ENCODE results near the gene EMID1.

DNA sequence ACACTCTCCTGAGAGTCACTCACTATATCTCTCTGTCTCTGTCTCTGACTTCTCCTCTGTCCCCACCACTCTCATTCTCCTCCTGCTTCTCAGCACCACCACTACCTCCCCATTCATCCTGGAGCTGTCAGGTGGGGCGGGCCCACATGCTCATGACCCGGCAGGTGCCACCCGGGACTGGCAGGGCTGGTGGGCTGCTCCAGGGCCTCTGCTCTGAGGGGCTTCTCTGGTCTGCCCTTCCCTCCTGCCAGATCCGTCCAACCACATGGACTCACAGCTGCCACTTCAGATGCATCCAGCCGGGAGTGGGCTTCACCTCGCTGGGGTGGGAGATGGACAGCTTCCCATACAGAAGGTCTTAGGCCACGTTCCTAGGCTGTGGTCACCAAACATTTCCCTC lies 4.8 kb upstream of the EMID1 start:
- TF ChIP-seq, protein P1, sequence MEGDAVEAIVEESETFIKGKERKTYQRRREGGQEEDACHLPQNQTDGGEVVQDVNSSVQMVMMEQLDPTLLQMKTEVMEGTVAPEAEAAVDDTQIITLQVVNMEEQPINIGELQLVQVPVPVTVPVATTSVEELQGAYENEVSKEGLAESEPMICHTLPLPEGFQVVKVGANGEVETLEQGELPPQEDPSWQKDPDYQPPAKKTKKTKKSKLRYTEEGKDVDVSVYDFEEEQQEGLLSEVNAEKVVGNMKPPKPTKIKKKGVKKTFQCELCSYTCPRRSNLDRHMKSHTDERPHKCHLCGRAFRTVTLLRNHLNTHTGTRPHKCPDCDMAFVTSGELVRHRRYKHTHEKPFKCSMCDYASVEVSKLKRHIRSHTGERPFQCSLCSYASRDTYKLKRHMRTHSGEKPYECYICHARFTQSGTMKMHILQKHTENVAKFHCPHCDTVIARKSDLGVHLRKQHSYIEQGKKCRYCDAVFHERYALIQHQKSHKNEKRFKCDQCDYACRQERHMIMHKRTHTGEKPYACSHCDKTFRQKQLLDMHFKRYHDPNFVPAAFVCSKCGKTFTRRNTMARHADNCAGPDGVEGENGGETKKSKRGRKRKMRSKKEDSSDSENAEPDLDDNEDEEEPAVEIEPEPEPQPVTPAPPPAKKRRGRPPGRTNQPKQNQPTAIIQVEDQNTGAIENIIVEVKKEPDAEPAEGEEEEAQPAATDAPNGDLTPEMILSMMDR (IDR thresholded peaks at IDR 0.05): no peak
- no peak for TF ChIP-seq CREB1 (CRISPR knock-in tag; IDR thresholded peaks at IDR 0.05)
- TF ChIP-seq E2F4 (CRISPR knock-in tag; IDR thresholded peaks at IDR 0.05; ENCODE audit: borderline replicate concordance, low read depth): no peak
- TF ChIP-seq ZNF423 (CRISPR knock-in tag; IDR thresholded peaks at IDR 0.05): no peak
- TF ChIP-seq, protein P2, sequence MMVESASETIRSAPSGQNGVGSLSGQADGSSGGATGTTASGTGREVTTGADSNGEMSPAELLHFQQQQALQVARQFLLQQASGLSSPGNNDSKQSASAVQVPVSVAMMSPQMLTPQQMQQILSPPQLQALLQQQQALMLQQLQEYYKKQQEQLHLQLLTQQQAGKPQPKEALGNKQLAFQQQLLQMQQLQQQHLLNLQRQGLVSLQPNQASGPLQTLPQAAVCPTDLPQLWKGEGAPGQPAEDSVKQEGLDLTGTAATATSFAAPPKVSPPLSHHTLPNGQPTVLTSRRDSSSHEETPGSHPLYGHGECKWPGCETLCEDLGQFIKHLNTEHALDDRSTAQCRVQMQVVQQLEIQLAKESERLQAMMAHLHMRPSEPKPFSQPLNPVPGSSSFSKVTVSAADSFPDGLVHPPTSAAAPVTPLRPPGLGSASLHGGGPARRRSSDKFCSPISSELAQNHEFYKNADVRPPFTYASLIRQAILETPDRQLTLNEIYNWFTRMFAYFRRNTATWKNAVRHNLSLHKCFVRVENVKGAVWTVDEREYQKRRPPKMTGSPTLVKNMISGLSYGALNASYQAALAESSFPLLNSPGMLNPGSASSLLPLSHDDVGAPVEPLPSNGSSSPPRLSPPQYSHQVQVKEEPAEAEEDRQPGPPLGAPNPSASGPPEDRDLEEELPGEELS (CRISPR knock-in tag; IDR thresholded peaks at IDR 0.05): no peak
- TF ChIP-seq, protein P3, sequence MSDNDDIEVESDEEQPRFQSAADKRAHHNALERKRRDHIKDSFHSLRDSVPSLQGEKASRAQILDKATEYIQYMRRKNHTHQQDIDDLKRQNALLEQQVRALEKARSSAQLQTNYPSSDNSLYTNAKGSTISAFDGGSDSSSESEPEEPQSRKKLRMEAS (CRISPR knock-in tag; IDR thresholded peaks at IDR 0.05): no peak
- TF ChIP-seq TP53 (CRISPR knock-in tag; IDR thresholded peaks at IDR 0.05): no peak
- no peak for TF ChIP-seq FOXK1 (CRISPR knock-in tag; IDR thresholded peaks at IDR 0.05)
- TF ChIP-seq JUN (CRISPR knock-in tag; IDR thresholded peaks at IDR 0.05): no peak
- no peak for TF ChIP-seq FOXJ3 (CRISPR knock-in tag; IDR thresholded peaks at IDR 0.05; ENCODE audit: borderline replicate concordance)
- TF ChIP-seq HMGA2 (CRISPR knock-in tag; IDR thresholded peaks at IDR 0.05): no peak
- TF ChIP-seq, protein P4, sequence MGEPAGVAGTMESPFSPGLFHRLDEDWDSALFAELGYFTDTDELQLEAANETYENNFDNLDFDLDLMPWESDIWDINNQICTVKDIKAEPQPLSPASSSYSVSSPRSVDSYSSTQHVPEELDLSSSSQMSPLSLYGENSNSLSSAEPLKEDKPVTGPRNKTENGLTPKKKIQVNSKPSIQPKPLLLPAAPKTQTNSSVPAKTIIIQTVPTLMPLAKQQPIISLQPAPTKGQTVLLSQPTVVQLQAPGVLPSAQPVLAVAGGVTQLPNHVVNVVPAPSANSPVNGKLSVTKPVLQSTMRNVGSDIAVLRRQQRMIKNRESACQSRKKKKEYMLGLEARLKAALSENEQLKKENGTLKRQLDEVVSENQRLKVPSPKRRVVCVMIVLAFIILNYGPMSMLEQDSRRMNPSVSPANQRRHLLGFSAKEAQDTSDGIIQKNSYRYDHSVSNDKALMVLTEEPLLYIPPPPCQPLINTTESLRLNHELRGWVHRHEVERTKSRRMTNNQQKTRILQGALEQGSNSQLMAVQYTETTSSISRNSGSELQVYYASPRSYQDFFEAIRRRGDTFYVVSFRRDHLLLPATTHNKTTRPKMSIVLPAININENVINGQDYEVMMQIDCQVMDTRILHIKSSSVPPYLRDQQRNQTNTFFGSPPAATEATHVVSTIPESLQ (CRISPR knock-in tag; IDR thresholded peaks at IDR 0.05): no peak
- no peak for TF ChIP-seq NR3C1 (CRISPR knock-in tag; conservative IDR thresholded peaks at IDR 0.05; ENCODE audit: low read depth)

Measured in WTC11 (cell line).